GM12891 (cell line): Measurements from ENCODE around the gene SEMA6C.

ENCODE experiments used
- PAX5 ChIP-seq: IDR thresholded peaks from 2 replicates; pipeline ENCODE4 v1.6.1; 2011; ENCODE audit warnings: low read length, moderate library complexity, mild to moderate bottlenecking; ENCODE audit not compliant: insufficient read depth, severe bottlenecking
- POLR2A ChIP-seq: IDR thresholded peaks from 2 replicates; pipeline ENCODE4 v1.6.1; 2011; ENCODE audit warnings: low read depth, low read length, control low read depth
- POLR2AphosphoS5 ChIP-seq: IDR thresholded peaks from 2 replicates; pipeline ENCODE4 v1.6.1; 2011; ENCODE audit warnings: low read depth, low read length, control low read depth
- POU2F2 ChIP-seq: IDR thresholded peaks from 2 replicates; pipeline ENCODE4 v1.6.1; 2011; ENCODE audit warnings: low read depth, mild to moderate bottlenecking, control low read depth, low read length, moderate library complexity
- SPI1 ChIP-seq: IDR thresholded peaks from 2 replicates; pipeline ENCODE4 v1.6.1; 2011; ENCODE audit warnings: low read depth, low read length, control low read depth
- TAF1 ChIP-seq: IDR thresholded peaks from 2 replicates; pipeline ENCODE4 v1.6.1; 2011; ENCODE audit warnings: low read depth, low read length, control low read depth

DNA sequence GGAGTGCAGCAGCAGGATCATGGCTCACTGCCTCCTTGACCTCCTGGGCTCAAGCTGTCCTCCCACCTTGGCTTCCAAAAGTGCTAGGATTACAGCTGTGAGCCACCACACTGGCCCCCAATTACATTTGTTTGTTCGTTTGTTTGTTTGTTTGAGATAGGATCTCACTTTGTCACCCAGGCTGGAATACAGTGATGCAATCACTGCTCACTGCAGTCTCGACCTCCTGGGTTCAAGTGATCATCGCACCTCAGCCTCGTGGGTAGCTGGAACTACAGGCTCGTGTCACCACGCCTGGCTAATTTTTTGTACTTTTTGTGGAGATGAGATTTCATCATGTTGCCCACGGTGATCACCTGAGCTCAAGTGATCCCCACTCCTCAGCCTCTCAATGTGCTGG lies 45.6 kb upstream of the SEMA6C start:
- no peak for TF ChIP-seq TAF1
- TF ChIP-seq POU2F2 = no peak
- no peak for TF ChIP-seq POLR2AphosphoS5
- no peak for TF ChIP-seq POLR2A
- TF ChIP-seq SPI1 = no peak
- TF ChIP-seq PAX5 = no peak
